OCI-LY3 (cell line): Measurements from ENCODE around the gene NGEF.

Source experiments
- CTCF ChIP-seq: fragments of 200-600, 300-600 bp; sonication (generic); IDR thresholded peaks from 2 replicates; pipeline ENCODE4 v1.5.1; 2014; ENCODE audit warnings: antibody characterized with exemption, low read length, low read depth
- EZH2phosphoT487 ChIP-seq: fragments of 200-600 bp; shearing (Covaris generic); IDR thresholded peaks from 2 replicates; pipeline ENCODE4 v1.6.1; 2018; ENCODE audit warnings: antibody characterized with exemption, mixed run types, low read depth

DNA sequence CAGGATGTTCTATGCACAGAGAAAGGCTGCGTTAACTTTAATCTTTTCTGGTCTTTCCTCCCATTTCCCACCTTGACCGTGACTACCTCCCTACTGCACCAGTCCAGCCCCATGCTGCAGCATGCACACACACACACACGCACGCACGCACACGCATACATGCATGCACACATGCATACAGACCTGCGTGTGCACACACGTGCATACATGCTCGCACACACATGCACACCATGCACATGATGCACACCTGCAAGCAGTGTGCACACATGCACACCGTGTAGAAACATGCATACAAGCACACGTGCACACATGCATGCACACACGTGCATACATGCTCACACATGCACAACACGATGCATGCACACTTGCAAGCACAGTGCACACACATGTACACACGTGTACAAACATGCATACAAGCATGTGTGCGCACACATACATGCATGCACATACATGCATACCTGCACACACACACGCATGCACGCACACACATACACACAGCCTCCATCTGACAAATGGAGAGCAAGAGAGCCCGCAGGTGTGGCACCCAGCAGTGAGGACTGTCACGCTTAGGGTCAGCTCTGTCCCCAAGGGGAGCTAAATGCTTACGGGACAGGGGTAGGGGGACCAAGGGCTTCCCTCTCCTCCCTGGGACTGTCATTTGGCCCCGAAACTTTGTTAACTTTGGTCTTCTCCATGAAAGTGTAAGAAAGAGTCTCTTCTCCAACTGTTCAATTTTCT, 124.8 kb downstream of the NGEF start:
- TF ChIP-seq CTCF (no peak), EZH2phosphoT487 (no peak)
